ENCODE data around the gene MOGAT3.
A peak's percentile ranks its signal among the peaks of the same experiment; 100 is the strongest.
"Not testable (repeated sequence)": the region's sequence is repeated elsewhere in the genome, so short reads cannot be mapped to it uniquely, and the experiment has no call there.

Gene MOGAT3

GRCh38 chr7:101203740-101204738 lies 3.2 kb upstream of the MOGAT3 start:
- not testable (repeated sequence) for H3K36me3 ChIP-seq (ENCODE audit: control insufficient read depth, insufficient read depth, low read length); H4K5ac ChIP-seq (ENCODE audit: low read length); H3K79me1 ChIP-seq (ENCODE audit: low read length); H3K4me2 ChIP-seq (ENCODE audit: low read length); H2BK15ac ChIP-seq (replicated peaks; ENCODE audit: low read depth); H2BK120ac ChIP-seq (ENCODE audit: low read depth, low read length); H3K79me2 ChIP-seq (ENCODE audit: control insufficient read depth, insufficient read depth, low read length); H3K4me1 ChIP-seq (ENCODE audit: control insufficient read depth, low read depth, low read length); H3K4ac ChIP-seq (ENCODE audit: low read depth, low read length); H4K8ac ChIP-seq (ENCODE audit: low read depth, low read length); H3K18ac ChIP-seq (ENCODE audit: low read length); H3K4me3 ChIP-seq (ENCODE audit: low read length); H2BK5ac ChIP-seq (ENCODE audit: low read length); H3K27me3 ChIP-seq (ENCODE audit: insufficient read depth, low read length, poor library complexity); H3K9ac ChIP-seq (ENCODE audit: low read length); DNase-seq; H3K23ac ChIP-seq (ENCODE audit: low read length); H3K27ac ChIP-seq (ENCODE audit: low read depth, low read length); H2AK5ac ChIP-seq (ENCODE audit: low read length); H3K56ac ChIP-seq (ENCODE audit: low read length)
- WGBS (ENCODE audit: extremely low coverage, insufficient coverage, low lambda C conversion rate), result no CpG with 5 or more reads among the region's 22 CpGs

GRCh38 chr7:101202603-101202918 lies 1.7 kb upstream of the MOGAT3 start:
- no CpG with 5 or more reads among the region's 5 CpGs for WGBS (ENCODE audit: extremely low coverage, insufficient coverage, low lambda C conversion rate)
- no peak overlapping the region for H3K4me2 ChIP-seq (ENCODE audit: low read length)

GRCh38 chr7:101201695-101202602 lies 1.1 kb upstream of the MOGAT3 start:
- Histone ChIP-seq H3K79me2 (ENCODE audit: control insufficient read depth, insufficient read depth, low read length) (no peaks in the 10 kb centered on the region), H2BK15ac (replicated peaks; ENCODE audit: low read depth) (no peak overlapping the region), H3K4me3 (ENCODE audit: low read length) (peak overlapping the region; percentile 23), H2BK120ac (ENCODE audit: low read depth, low read length) (peak overlapping the region; percentile 7), H2BK5ac (ENCODE audit: low read length) (no peak overlapping the region), H3K27ac (ENCODE audit: low read depth, low read length) (no peak overlapping the region), H2AK5ac (ENCODE audit: low read length) (no peak overlapping the region), H3K27me3 (ENCODE audit: insufficient read depth, low read length, poor library complexity) (no peaks in the 10 kb centered on the region), H4K8ac (ENCODE audit: low read depth, low read length) (no peak overlapping the region), H3K4me2 (ENCODE audit: low read length) (peak overlapping the region; percentile 58), H3K56ac (ENCODE audit: low read length) (peak overlapping the region; percentile 78), H3K36me3 (ENCODE audit: control insufficient read depth, insufficient read depth, low read length) (no peaks in the 10 kb centered on the region), H3K18ac (ENCODE audit: low read length) (no peak overlapping the region), H4K5ac (ENCODE audit: low read length) (no peak overlapping the region), H3K79me1 (ENCODE audit: low read length) (no peaks in the 10 kb centered on the region), H3K4me1 (ENCODE audit: control insufficient read depth, low read depth, low read length) (no peaks in the 10 kb centered on the region), H3K23ac (ENCODE audit: low read length) (no peak overlapping the region), H3K4ac (ENCODE audit: low read depth, low read length) (no peak overlapping the region), H3K9ac (ENCODE audit: low read length) (peak overlapping the region; percentile 61)
- DNase-seq, result no peak
- no CpG with 5 or more reads among the region's 75 CpGs for WGBS (ENCODE audit: extremely low coverage, insufficient coverage, low lambda C conversion rate)

More at GRCh38 chr7:101202603-101202918, 1.7 kb upstream of the MOGAT3 start:
- no peak overlapping the region for H3K56ac ChIP-seq (ENCODE audit: low read length)
- no peak overlapping the region for H3K27ac ChIP-seq (ENCODE audit: low read depth, low read length)
- H3K79me2 ChIP-seq (ENCODE audit: control insufficient read depth, insufficient read depth, low read length), result no peaks in the 10 kb centered on the region
- no peak overlapping the region for H4K5ac ChIP-seq (ENCODE audit: low read length)
- no peak overlapping the region for H3K23ac ChIP-seq (ENCODE audit: low read length)
- no peak overlapping the region for H2BK15ac ChIP-seq (replicated peaks; ENCODE audit: low read depth)
- no peak overlapping the region for H2BK120ac ChIP-seq (ENCODE audit: low read depth, low read length)
- H3K4me1 ChIP-seq (ENCODE audit: control insufficient read depth, low read depth, low read length), result no peaks in the 10 kb centered on the region
- no peaks in the 10 kb centered on the region for H3K27me3 ChIP-seq (ENCODE audit: insufficient read depth, low read length, poor library complexity)
- H4K8ac ChIP-seq (ENCODE audit: low read depth, low read length), result no peak overlapping the region
- DNase-seq, result no peak
- H2AK5ac ChIP-seq (ENCODE audit: low read length), result no peak overlapping the region
- no peak overlapping the region for H2BK5ac ChIP-seq (ENCODE audit: low read length)
- H3K4me3 ChIP-seq (ENCODE audit: low read length), result no peak overlapping the region
- H3K18ac ChIP-seq (ENCODE audit: low read length), result no peak overlapping the region
- no peak overlapping the region for H3K9ac ChIP-seq (ENCODE audit: low read length)
- no peaks in the 10 kb centered on the region for H3K79me1 ChIP-seq (ENCODE audit: low read length)
- no peaks in the 10 kb centered on the region for H3K36me3 ChIP-seq (ENCODE audit: control insufficient read depth, insufficient read depth, low read length)
- H3K4ac ChIP-seq (ENCODE audit: low read depth, low read length), result no peak overlapping the region

- no CpG with 5 or more reads among the region's 2 CpGs for WGBS (ENCODE audit: extremely low coverage, insufficient coverage, low lambda C conversion rate)
- Histone ChIP-seq H4K8ac (ENCODE audit: low read depth, low read length) (no peak overlapping the region), H3K27ac (ENCODE audit: low read depth, low read length) (no peak overlapping the region), H3K23ac (ENCODE audit: low read length) (no peak overlapping the region), H3K27me3 (ENCODE audit: insufficient read depth, low read length, poor library complexity) (no peaks in the 10 kb centered on the region), H2BK15ac (replicated peaks; ENCODE audit: low read depth) (no peak overlapping the region), H3K36me3 (ENCODE audit: control insufficient read depth, insufficient read depth, low read length) (no peaks in the 10 kb centered on the region), H3K4me2 (ENCODE audit: low read length) (no peak overlapping the region), H2AK5ac (ENCODE audit: low read length) (no peak overlapping the region), H3K9ac (ENCODE audit: low read length) (no peak overlapping the region), H3K18ac (ENCODE audit: low read length) (no peak overlapping the region), H3K79me1 (ENCODE audit: low read length) (no peaks in the 10 kb centered on the region), H4K5ac (ENCODE audit: low read length) (no peak overlapping the region), H3K4ac (ENCODE audit: low read depth, low read length) (no peak overlapping the region), H3K56ac (ENCODE audit: low read length) (peak overlapping the region; percentile 5), H2BK120ac (ENCODE audit: low read depth, low read length) (no peak overlapping the region), H3K4me3 (ENCODE audit: low read length) (no peak overlapping the region), H3K4me1 (ENCODE audit: control insufficient read depth, low read depth, low read length) (no peaks in the 10 kb centered on the region), H3K79me2 (ENCODE audit: control insufficient read depth, insufficient read depth, low read length) (no peaks in the 10 kb centered on the region), H2BK5ac (ENCODE audit: low read length) (no peak overlapping the region)
- DNase-seq, result no peak
Measured at GRCh38 chr7:101200504-101200861, 353 bp downstream of the MOGAT3 start.

GRCh38 chr7:101199522-101199921 lies 1.3 kb downstream of the MOGAT3 start:
- H3K9ac ChIP-seq (ENCODE audit: low read length); H3K4me1 ChIP-seq (ENCODE audit: control insufficient read depth, low read depth, low read length); H3K79me2 ChIP-seq (ENCODE audit: control insufficient read depth, insufficient read depth, low read length); H2BK120ac ChIP-seq (ENCODE audit: low read depth, low read length); H3K4me3 ChIP-seq (ENCODE audit: low read length); H2BK5ac ChIP-seq (ENCODE audit: low read length); H3K36me3 ChIP-seq (ENCODE audit: control insufficient read depth, insufficient read depth, low read length); H4K5ac ChIP-seq (ENCODE audit: low read length); H3K18ac ChIP-seq (ENCODE audit: low read length); H3K27me3 ChIP-seq (ENCODE audit: insufficient read depth, low read length, poor library complexity); H2BK15ac ChIP-seq (replicated peaks; ENCODE audit: low read depth); H3K27ac ChIP-seq (ENCODE audit: low read depth, low read length); H3K23ac ChIP-seq (ENCODE audit: low read length); H3K4ac ChIP-seq (ENCODE audit: low read depth, low read length); H3K79me1 ChIP-seq (ENCODE audit: low read length); H3K56ac ChIP-seq (ENCODE audit: low read length); H4K8ac ChIP-seq (ENCODE audit: low read depth, low read length); DNase-seq; H3K4me2 ChIP-seq (ENCODE audit: low read length); H2AK5ac ChIP-seq (ENCODE audit: low read length): not testable (repeated sequence)
- WGBS (ENCODE audit: extremely low coverage, insufficient coverage, low lambda C conversion rate), result no CpG with 5 or more reads among the region's 10 CpGs

All from mesendoderm (in vitro differentiated cells).